ENCODE data around the gene NAV1.

NAV1 gene

GRCh38 chr1:201504799-201505502, 34.0 kb upstream of the NAV1 start:
- peak overlapping the region; percentile 21; the same call in 1 of the 2 replicates for H3K4me3 ChIP-seq (replicated peaks; ENCODE audit: insufficient read depth, low read length)
- H3K27me3 ChIP-seq (ENCODE audit: insufficient read depth, poor library complexity, severe bottlenecking), result no peaks in the 10 kb centered on the region
- DNase-seq (ENCODE audit: low read depth in 1 of 2, low spot score in 1 of 2), result no peak
- no peak overlapping the region for H3K27ac ChIP-seq (replicated peaks)
- no peak for TF ChIP-seq SPI1 (IDR thresholded peaks at IDR 0.05; ENCODE audit: borderline replicate concordance, low read depth)
- no peak for TF ChIP-seq GABPA (IDR thresholded peaks at IDR 0.05; ENCODE audit: low read depth)
- TF ChIP-seq POLR2AphosphoS5 (IDR thresholded peaks at IDR 0.05; ENCODE audit: low read depth), result no peak
- TF ChIP-seq, protein P1, sequence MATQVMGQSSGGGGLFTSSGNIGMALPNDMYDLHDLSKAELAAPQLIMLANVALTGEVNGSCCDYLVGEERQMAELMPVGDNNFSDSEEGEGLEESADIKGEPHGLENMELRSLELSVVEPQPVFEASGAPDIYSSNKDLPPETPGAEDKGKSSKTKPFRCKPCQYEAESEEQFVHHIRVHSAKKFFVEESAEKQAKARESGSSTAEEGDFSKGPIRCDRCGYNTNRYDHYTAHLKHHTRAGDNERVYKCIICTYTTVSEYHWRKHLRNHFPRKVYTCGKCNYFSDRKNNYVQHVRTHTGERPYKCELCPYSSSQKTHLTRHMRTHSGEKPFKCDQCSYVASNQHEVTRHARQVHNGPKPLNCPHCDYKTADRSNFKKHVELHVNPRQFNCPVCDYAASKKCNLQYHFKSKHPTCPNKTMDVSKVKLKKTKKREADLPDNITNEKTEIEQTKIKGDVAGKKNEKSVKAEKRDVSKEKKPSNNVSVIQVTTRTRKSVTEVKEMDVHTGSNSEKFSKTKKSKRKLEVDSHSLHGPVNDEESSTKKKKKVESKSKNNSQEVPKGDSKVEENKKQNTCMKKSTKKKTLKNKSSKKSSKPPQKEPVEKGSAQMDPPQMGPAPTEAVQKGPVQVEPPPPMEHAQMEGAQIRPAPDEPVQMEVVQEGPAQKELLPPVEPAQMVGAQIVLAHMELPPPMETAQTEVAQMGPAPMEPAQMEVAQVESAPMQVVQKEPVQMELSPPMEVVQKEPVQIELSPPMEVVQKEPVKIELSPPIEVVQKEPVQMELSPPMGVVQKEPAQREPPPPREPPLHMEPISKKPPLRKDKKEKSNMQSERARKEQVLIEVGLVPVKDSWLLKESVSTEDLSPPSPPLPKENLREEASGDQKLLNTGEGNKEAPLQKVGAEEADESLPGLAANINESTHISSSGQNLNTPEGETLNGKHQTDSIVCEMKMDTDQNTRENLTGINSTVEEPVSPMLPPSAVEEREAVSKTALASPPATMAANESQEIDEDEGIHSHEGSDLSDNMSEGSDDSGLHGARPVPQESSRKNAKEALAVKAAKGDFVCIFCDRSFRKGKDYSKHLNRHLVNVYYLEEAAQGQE (IDR thresholded peaks at IDR 0.05; ENCODE audit: insufficient replicate concordance, low read depth), result no peak
- TF ChIP-seq, protein P2, sequence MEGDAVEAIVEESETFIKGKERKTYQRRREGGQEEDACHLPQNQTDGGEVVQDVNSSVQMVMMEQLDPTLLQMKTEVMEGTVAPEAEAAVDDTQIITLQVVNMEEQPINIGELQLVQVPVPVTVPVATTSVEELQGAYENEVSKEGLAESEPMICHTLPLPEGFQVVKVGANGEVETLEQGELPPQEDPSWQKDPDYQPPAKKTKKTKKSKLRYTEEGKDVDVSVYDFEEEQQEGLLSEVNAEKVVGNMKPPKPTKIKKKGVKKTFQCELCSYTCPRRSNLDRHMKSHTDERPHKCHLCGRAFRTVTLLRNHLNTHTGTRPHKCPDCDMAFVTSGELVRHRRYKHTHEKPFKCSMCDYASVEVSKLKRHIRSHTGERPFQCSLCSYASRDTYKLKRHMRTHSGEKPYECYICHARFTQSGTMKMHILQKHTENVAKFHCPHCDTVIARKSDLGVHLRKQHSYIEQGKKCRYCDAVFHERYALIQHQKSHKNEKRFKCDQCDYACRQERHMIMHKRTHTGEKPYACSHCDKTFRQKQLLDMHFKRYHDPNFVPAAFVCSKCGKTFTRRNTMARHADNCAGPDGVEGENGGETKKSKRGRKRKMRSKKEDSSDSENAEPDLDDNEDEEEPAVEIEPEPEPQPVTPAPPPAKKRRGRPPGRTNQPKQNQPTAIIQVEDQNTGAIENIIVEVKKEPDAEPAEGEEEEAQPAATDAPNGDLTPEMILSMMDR (IDR thresholded peaks at IDR 0.05; ENCODE audit: insufficient read depth, low read length), result no peak

GRCh38 chr1:201505503-201505890, 33.4 kb upstream of the NAV1 start:
- Histone ChIP-seq H3K4me3 (replicated peaks; ENCODE audit: insufficient read depth, low read length) (peak overlapping the region; percentile 21; the same call in 1 of the 2 replicates), H3K27ac (replicated peaks) (no peak overlapping the region), H3K27me3 (ENCODE audit: insufficient read depth, poor library complexity, severe bottlenecking) (no peaks in the 10 kb centered on the region)
- DNase-seq (ENCODE audit: low read depth in 1 of 2, low spot score in 1 of 2), result peak in 1 of 2 experiments; percentile 23
- no peak for TF ChIP-seq SPI1 (IDR thresholded peaks at IDR 0.05; ENCODE audit: borderline replicate concordance, low read depth)
- no peak for TF ChIP-seq POLR2AphosphoS5 (IDR thresholded peaks at IDR 0.05; ENCODE audit: low read depth)
- TF ChIP-seq, protein P1 (IDR thresholded peaks at IDR 0.05; ENCODE audit: insufficient replicate concordance, low read depth), result no peak
- TF ChIP-seq GABPA (IDR thresholded peaks at IDR 0.05; ENCODE audit: low read depth), result no peak
- TF ChIP-seq, protein P2 (IDR thresholded peaks at IDR 0.05; ENCODE audit: insufficient read depth, low read length), result no peak

DNA sequence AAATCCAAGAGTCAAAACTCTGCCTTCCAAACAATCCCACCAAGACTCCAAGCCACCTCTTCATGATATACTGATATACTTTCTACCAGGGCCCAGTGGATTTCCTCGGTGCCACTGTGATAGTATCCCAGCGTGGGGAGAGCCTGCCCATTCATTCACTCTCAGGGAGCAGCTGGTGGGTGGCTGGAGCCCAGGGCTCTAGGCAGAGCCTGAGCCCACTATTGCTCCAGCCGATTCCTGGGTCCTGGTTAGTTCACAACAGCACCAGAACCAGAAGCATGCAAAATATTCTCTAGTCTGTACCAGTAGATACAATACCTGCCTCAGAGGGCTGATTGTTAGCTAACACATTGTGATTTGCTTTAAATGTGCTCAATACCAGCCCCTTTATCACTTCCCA, 32.8 kb upstream of the NAV1 start:
- peak overlapping the region; percentile 78 for H3K4me3 ChIP-seq (replicated peaks; ENCODE audit: insufficient read depth, low read length)
- TF ChIP-seq SPI1 (IDR thresholded peaks at IDR 0.05; ENCODE audit: borderline replicate concordance, low read depth), result no peak
- TF ChIP-seq, protein P2 (IDR thresholded peaks at IDR 0.05; ENCODE audit: insufficient read depth, low read length), result no peak
- TF ChIP-seq GABPA (IDR thresholded peaks at IDR 0.05; ENCODE audit: low read depth), result no peak
- TF ChIP-seq, protein P1 (IDR thresholded peaks at IDR 0.05; ENCODE audit: insufficient replicate concordance, low read depth), result no peak
- no peak for TF ChIP-seq POLR2AphosphoS5 (IDR thresholded peaks at IDR 0.05; ENCODE audit: low read depth)
- peak overlapping the region; percentile 61 for H3K27ac ChIP-seq (replicated peaks)

More for the DNA sequence above, 32.8 kb upstream of the NAV1 start:
- no peaks in the 10 kb centered on the region for H3K27me3 ChIP-seq (ENCODE audit: insufficient read depth, poor library complexity, severe bottlenecking)
- DNase-seq (ENCODE audit: low read depth in 1 of 2, low spot score in 1 of 2), result no peak

Data from HL-60 (cell line).